Right lung (tissue), 5 donors: ENCODE measurements around the gene CLEC2L. TPM values are rescaled to one million over a fixed set of nuclear protein-coding genes. Genes with fewer than 3 reads are reported as not detected.
"Not testable (repeated sequence)": the region's sequence is repeated elsewhere in the genome, so short reads cannot be mapped to it uniquely, and the experiment has no call there.

Experiments used
- DNase-seq, 2 donors: peaks; one replicate each; pipeline ENCODE4 v3.0.0-alpha.2; 2013
- polyA plus RNA-seq, 5 donors: library from polyadenylated mRNA; unstranded; fragments of 120-200 nt; gene quantifications; one replicate each; pipeline versions ENCODE4 v1.2.1 to v1.2.3, GENCODE V29; 2013; ENCODE audit warnings: inconsistent platforms in 1 of 5, low replicate concordance in 1 of 5; ENCODE audit not compliant: insufficient read length in 5 of 5, insufficient read depth in 1 of 5

The CLEC2L gene
- polyA plus RNA-seq, 5 donors, result 0.11 to 0.78 (median 0.34) TPM; not detected in 1

GRCh38 chr7:139553991-139554700 lies 30.7 kb downstream of the CLEC2L start:
- DNase-seq, result not testable (repeated sequence)

GRCh38 chr7:139557857-139558581 lies 34.5 kb downstream of the CLEC2L start:
- DNase-seq, result no peak

- DNase-seq, result no peak
These were observed 36.0 kb downstream of the CLEC2L start for GRCh38 chr7:139559364-139560105.

- no peak for DNase-seq
These were observed 36.7 kb downstream of the CLEC2L start for GRCh38 chr7:139560199-139560598.

GRCh38 chr7:139560678-139561077 lies 37.2 kb downstream of the CLEC2L start:
- no peak for DNase-seq

- DNase-seq, result no peak
These were observed 39.0 kb downstream of the CLEC2L start for GRCh38 chr7:139562491-139562890.

- DNase-seq, result no peak
These were observed 39.6 kb downstream of the CLEC2L start for GRCh38 chr7:139562961-139563565.

GRCh38 chr7:139563856-139564255 lies 40.4 kb downstream of the CLEC2L start:
- DNase-seq, result no peak

- DNase-seq, result no peak
These were observed 42.6 kb downstream of the CLEC2L start for GRCh38 chr7:139566075-139566474.

GRCh38 chr7:139566736-139567646 lies 43.5 kb downstream of the CLEC2L start:
- DNase-seq, result no peak

- DNase-seq, result no peak
These were observed 44.3 kb downstream of the CLEC2L start for GRCh38 chr7:139567647-139568345.

GRCh38 chr7:139568346-139568675 lies 44.8 kb downstream of the CLEC2L start:
- DNase-seq, result no peak

GRCh38 chr7:139568813-139569490 lies 45.5 kb downstream of the CLEC2L start:
- no peak for DNase-seq

GRCh38 chr7:139570119-139570518 lies 46.6 kb downstream of the CLEC2L start:
- peak; percentile 7 to 18 for DNase-seq

GRCh38 chr7:139570626-139571025 lies 47.1 kb downstream of the CLEC2L start:
- DNase-seq, result no peak

GRCh38 chr7:139571190-139571589 lies 47.7 kb downstream of the CLEC2L start:
- no peak for DNase-seq

GRCh38 chr7:139571651-139572050 lies 48.2 kb downstream of the CLEC2L start:
- DNase-seq, result no peak

GRCh38 chr7:139572071-139572470 lies 48.6 kb downstream of the CLEC2L start:
- no peak for DNase-seq

GRCh38 chr7:139572704-139573385 lies 49.4 kb downstream of the CLEC2L start:
- no peak for DNase-seq
